ENCODE data around the gene WFS1.

- TF ChIP-seq, protein P1, sequence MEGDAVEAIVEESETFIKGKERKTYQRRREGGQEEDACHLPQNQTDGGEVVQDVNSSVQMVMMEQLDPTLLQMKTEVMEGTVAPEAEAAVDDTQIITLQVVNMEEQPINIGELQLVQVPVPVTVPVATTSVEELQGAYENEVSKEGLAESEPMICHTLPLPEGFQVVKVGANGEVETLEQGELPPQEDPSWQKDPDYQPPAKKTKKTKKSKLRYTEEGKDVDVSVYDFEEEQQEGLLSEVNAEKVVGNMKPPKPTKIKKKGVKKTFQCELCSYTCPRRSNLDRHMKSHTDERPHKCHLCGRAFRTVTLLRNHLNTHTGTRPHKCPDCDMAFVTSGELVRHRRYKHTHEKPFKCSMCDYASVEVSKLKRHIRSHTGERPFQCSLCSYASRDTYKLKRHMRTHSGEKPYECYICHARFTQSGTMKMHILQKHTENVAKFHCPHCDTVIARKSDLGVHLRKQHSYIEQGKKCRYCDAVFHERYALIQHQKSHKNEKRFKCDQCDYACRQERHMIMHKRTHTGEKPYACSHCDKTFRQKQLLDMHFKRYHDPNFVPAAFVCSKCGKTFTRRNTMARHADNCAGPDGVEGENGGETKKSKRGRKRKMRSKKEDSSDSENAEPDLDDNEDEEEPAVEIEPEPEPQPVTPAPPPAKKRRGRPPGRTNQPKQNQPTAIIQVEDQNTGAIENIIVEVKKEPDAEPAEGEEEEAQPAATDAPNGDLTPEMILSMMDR (IDR thresholded peaks at IDR 0.05; ENCODE audit: insufficient read depth, low read length, poor library complexity, severe bottlenecking), result no peak
- TF ChIP-seq EZH2phosphoT487 (conservative IDR thresholded peaks at IDR 0.05; ENCODE audit: low read length), result no peak
These were observed 67.8 kb downstream of the WFS1 start for GRCh38 chr4:6337331-6337935.
